PFSK-1 (cell line): ENCODE measurements around the gene SLC6A17.

Source experiments
- FOXP2 ChIP-seq: optimal IDR thresholded peaks from 2 replicates; pipeline ENCODE3; 2011; ENCODE audit warnings: borderline replicate concordance, control low read depth, inconsistent platforms; ENCODE audit not compliant: insufficient read depth; ENCODE audit errors: extremely low read length, extremely low read depth
- POLR2AphosphoS5 ChIP-seq: IDR thresholded peaks from 2 replicates; pipeline ENCODE4 v1.6.1; 2012; ENCODE audit warnings: low read depth, mild to moderate bottlenecking, control low read depth, low read length, moderate library complexity
- REST ChIP-seq, 2 experiments: IDR thresholded peaks; 2 replicates each; pipeline versions ENCODE4 v1.6.1 to v1.8.0; 2011 to 2012; ENCODE audit warnings: low read depth in 2 of 2, low read length in 2 of 2, control low read depth in 1 of 2, inconsistent platforms in 1 of 2, mild to moderate bottlenecking in 1 of 2, moderate library complexity in 1 of 2; ENCODE audit not compliant: insufficient read depth in 1 of 2
- SIN3A ChIP-seq: IDR thresholded peaks from 2 replicates; pipeline ENCODE4 v1.6.1; 2012; ENCODE audit warnings: mild to moderate bottlenecking, low read length, moderate library complexity, borderline replicate concordance; ENCODE audit not compliant: insufficient read depth
- TAF1 ChIP-seq: IDR thresholded peaks from 2 replicates; pipeline ENCODE4 v1.6.1; 2012; ENCODE audit warnings: low read length, control low read depth, borderline replicate concordance; ENCODE audit not compliant: insufficient read depth

GRCh38 chr1:110150330-110151174, at the start of gene SLC6A17:
- TF ChIP-seq SIN3A: no peak
- TF ChIP-seq POLR2AphosphoS5: no peak
- no peak for TF ChIP-seq TAF1
- TF ChIP-seq REST (IDR thresholded peaks at IDR 0.05; ENCODE audit: insufficient read depth in 1 of 2, low read depth in 2 of 2, low read length in 2 of 2): no peak
- TF ChIP-seq FOXP2: no peak
